HG02884 (cell line): ENCODE measurements around the gene LRCH1.

Experiments
- ATAC-seq: cut with Tn5 transposase; IDR thresholded peaks from one replicate; pipeline ENCODE4 v1.9.1; 2021; ENCODE audit warnings: mild to moderate bottlenecking, moderate library complexity; ENCODE audit not compliant: unreplicated experiment

LRCH1 gene

GRCh38 chr13:46612267-46612666 is 59.3 kb downstream of the LRCH1 start:
- no peak for ATAC-seq

DNA sequence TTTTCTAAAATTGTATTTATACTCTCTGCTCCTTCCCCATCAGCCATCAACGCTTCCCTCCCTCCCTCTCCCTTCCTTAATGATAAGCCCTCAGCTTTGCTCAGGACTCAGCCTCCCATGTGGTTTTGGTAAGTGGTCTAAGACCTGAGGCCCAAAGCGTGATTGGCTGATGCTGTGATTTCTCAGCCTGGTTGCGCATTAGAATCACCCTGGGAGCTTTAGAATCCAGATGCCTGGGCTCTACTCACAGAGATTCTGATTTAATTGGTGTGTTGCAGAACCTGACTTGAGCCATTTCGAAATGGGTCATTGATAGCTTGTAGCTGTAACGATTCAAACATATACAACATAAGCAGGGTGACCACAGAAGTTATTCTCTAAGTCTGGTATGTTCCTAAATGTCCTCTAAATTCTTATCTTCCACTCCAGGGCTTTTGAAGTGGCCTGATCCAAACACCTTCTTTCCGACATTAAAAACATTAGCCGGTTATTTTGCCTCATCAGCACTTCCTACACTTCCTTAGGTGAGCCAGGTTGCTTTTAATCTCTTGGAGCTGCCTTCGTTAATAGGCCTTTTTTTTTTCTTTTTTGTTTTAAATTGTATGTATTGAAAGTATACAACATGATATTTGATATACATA is 60.6 kb downstream of the LRCH1 start:
- no peak for ATAC-seq

DNA sequence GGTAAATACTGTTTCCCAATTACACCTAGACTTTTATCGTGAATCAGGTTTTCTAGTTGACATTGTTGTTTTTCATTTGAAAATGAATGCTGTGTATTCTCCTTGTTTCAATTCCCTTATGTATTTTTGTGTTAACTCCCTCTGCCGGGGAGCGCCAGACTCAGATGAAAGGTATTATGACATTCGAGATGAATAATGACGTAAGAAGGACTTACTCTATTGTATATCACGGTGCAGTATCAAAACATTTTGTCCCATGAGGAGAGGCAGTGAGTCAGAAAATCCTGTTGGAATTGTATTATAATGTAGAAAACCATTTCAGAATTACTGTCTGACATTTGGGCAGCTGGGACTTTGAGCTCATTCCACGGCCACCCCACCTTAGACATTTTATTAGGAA is 61.6 kb downstream of the LRCH1 start:
- ATAC-seq: no peak

GRCh38 chr13:46615888-46616531 is 63.0 kb downstream of the LRCH1 start:
- no peak for ATAC-seq

GRCh38 chr13:46617229-46617721 is 64.3 kb downstream of the LRCH1 start:
- no peak for ATAC-seq

- ATAC-seq: no peak
These were observed 64.9 kb downstream of the LRCH1 start for GRCh38 chr13:46617885-46618284.

GRCh38 chr13:46618694-46619254 is 65.8 kb downstream of the LRCH1 start:
- ATAC-seq: no peak

DNA sequence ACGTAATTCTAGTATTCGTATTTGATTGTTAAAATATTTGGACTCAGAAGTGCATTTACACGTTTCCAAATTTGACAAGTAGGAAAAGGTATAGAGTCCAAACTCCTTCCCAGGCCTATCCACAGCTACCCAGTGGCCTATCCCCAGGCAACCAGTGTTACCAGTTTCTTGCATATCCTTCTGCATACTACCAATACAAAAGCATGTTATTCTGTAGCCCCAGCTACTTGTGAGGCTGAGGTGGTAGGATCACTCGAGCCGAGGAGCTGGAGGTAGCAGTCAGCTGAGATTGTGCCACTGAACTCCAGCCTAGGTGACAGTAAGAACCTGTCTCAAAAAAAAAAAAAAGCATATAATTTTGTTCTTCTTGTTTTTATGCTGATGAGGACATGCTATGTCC is 67.1 kb downstream of the LRCH1 start:
- ATAC-seq: no peak

- ATAC-seq: no peak
These were observed 67.5 kb downstream of the LRCH1 start for GRCh38 chr13:46620471-46620870.

GRCh38 chr13:46621133-46621532 is 68.2 kb downstream of the LRCH1 start:
- ATAC-seq: no peak

- ATAC-seq: no peak
These were observed 69.0 kb downstream of the LRCH1 start for GRCh38 chr13:46621792-46622629.

DNA sequence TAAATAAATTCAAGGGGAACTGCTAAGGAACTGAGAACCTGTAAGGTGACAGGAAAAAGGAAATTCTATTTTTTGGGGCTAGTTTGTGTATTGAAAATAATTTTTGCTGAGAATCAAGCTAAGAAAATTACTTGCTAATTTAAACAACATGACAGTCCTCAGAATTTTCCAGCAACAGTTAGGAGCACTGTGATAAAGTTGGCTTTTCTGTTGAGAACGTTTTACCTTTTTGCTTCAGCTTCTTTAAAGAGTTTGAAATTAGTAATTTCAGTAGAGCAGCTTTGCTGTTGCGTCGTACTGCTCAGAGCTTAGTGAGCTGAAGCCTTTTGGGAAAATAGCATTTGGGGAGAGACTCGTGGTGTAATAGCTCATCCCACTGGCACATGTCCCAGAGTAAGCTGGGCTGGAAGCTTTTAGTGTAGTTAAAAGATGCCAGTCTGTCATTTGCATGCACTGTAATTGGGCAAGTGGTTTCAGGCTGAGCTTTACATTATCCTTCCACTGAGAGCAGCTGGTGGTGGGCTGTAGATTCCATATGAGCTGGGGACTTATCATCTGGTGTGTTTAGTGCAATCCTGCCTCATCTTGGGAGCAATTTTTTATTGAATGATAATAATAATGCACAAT is 69.8 kb downstream of the LRCH1 start:
- ATAC-seq: no peak

DNA sequence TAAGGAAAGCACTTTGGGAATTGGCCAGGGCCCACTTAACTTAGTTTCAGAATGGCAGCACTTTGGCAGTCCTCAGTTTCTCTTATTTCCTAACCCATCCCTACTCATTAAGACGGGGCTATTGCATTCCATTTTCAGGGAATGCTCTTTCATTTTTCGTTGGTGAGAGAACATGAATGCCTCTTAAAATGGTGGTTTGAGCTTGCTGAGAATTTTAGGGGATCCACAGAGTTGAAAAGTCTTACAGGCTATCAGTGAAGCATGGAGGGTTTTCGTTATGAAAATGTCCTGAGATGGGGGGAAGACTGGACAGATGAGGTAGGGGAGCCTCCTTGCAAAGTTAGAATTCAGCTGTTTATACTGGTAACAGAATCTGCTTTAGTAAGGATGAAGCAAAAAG is 71.4 kb downstream of the LRCH1 start:
- ATAC-seq: no peak

GRCh38 chr13:46624821-46625220 is 71.9 kb downstream of the LRCH1 start:
- no peak for ATAC-seq

DNA sequence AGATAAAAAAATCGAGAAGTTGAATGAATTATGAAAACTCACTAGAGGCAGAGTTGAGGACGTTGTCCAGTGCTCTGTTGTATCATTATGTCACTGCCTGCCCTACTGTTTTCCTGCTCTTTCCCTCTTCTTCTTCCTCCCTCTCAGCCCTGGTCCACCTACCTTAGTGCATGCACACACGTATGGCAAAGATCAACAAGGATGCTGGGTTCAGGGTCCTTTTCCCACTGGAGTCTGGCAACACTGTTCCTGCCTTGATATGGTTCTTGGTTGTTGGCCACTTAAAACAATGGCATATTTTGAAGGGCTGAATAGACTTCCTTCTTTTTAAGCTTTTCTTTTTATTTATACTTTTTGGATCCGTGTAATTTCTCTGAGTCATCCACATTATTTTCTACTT is 74.5 kb downstream of the LRCH1 start:
- ATAC-seq: no peak

DNA sequence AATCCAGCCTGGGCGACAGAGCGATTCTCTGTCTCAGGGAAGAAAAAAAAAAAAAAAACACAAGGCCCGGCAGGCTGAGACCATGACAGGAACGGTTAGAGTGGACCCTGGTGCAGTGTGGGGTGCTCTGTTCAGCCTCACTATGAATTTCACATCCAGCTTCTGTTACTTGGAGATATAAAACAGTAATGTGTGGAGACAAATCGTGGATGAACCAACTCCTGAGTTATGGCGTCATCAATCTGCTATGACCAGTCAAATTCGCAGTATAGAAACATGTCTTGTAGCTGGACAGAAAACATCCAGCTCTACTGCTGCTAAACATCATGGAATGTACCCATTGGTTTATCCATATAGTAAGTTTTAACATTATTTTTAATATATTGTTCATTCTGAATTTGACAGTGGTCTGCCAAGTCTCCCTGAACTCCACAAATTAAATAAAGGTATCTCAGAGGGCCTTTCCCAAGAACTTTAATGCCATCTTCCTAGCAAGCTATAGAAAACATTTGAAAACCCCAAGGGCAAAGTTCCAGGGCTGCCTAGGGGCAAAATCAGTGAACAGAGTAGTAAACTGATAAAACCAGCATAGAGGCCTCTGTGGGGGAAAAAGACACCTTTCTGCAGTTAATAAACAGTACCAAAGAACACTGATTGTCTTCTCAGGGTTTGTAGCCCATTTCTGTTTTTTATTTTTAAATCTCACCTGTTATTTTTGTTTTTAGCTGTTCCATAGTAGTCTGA is 75.8 kb downstream of the LRCH1 start:
- ATAC-seq: no peak

GRCh38 chr13:46629811-46630413 is 76.9 kb downstream of the LRCH1 start:
- no peak for ATAC-seq

GRCh38 chr13:46630431-46631178 is 77.6 kb downstream of the LRCH1 start:
- ATAC-seq: no peak

- ATAC-seq: no peak
These were observed 78.2 kb downstream of the LRCH1 start for GRCh38 chr13:46631179-46631542.
